GM18907 (cell line): ENCODE data around the gene USP48.
A peak's percentile ranks its signal among the peaks of the same experiment; 100 is the strongest.
"Not testable (repeated sequence)": the region's sequence is repeated elsewhere in the genome, so short reads cannot be mapped to it uniquely, and the experiment has no call there.

Experiments used
- ATAC-seq: cut with Tn5 transposase; IDR thresholded peaks from one replicate; pipeline ENCODE4 v1.9.1; 2021; ENCODE audit warnings: mild to moderate bottlenecking, moderate library complexity; ENCODE audit not compliant: unreplicated experiment

Gene USP48

GRCh38 chr1:21814981-21815582, 32.1 kb upstream of the USP48 start:
- ATAC-seq = no peak

- ATAC-seq = no peak
Measured at GRCh38 chr1:21814241-21814918, 31.4 kb upstream of the USP48 start.

- ATAC-seq = no peak
Measured at GRCh38 chr1:21813542-21813941, 30.6 kb upstream of the USP48 start.

GRCh38 chr1:21811875-21812305, 28.9 kb upstream of the USP48 start, which contains the start of gene LDLRAD2:
LDLRAD2 (plus strand) TSS chr1:21812265; CDS start chr1:21812452, 187 bp downstream.
- ATAC-seq = no peak

GRCh38 chr1:21804536-21804935, 21.6 kb upstream of the USP48 start:
- ATAC-seq = no peak

GRCh38 chr1:21801100-21801499, 18.2 kb upstream of the USP48 start:
- ATAC-seq = no peak

- no peak for ATAC-seq
Measured at GRCh38 chr1:21799730-21800129, 16.8 kb upstream of the USP48 start.

- ATAC-seq = no peak
Measured at GRCh38 chr1:21795075-21795474, 12.1 kb upstream of the USP48 start.

GRCh38 chr1:21794656-21795055, 11.7 kb upstream of the USP48 start:
- no peak for ATAC-seq

GRCh38 chr1:21793104-21793503, 10.2 kb upstream of the USP48 start:
- no peak for ATAC-seq

- ATAC-seq = no peak
Measured at GRCh38 chr1:21786640-21787039, 3.7 kb upstream of the USP48 start.

GRCh38 chr1:21785764-21786163, 2.8 kb upstream of the USP48 start:
- not testable (repeated sequence) for ATAC-seq

GRCh38 chr1:21783679-21784603, 992 bp upstream of the USP48 start:
- ATAC-seq = no peak

GRCh38 chr1:21782349-21782867, 541 bp downstream of the USP48 start:
- ATAC-seq = peak; percentile 23

GRCh38 chr1:21781815-21782348, 1.1 kb downstream of the USP48 start:
- peak; percentile 24 for ATAC-seq

- no peak for ATAC-seq
Measured at GRCh38 chr1:21779613-21780521, 3.1 kb downstream of the USP48 start.

- no peak for ATAC-seq
Measured at GRCh38 chr1:21778405-21778727, 4.6 kb downstream of the USP48 start.

- ATAC-seq = not testable (repeated sequence)
Measured at GRCh38 chr1:21776925-21777324, 6.0 kb downstream of the USP48 start.

GRCh38 chr1:21775985-21776562, 6.9 kb downstream of the USP48 start:
- ATAC-seq = no peak

- ATAC-seq = no peak
Measured at GRCh38 chr1:21775550-21775914, 7.4 kb downstream of the USP48 start.
